HepG2 (cell line): ENCODE results near the gene CEACAM16. TPM values are rescaled to one million over a fixed set of nuclear protein-coding genes. Genes with fewer than 3 reads are reported as not detected.

Experiments used
- ARID5B ChIP-seq: IDR thresholded peaks from 2 replicates; pipeline ENCODE4 v1.4.0; 2020; ENCODE audit warnings: mild to moderate bottlenecking, missing genetic modification reagents
- BCL3 ChIP-seq: sonication (generic); formaldehyde crosslinking; IDR thresholded peaks from 2 replicates; pipeline ENCODE4 v1.5.1; 2020; ENCODE audit warnings: mild to moderate bottlenecking, missing genetic modification reagents, moderate library complexity
- BCL6 ChIP-seq: IDR thresholded peaks from 2 replicates; pipeline ENCODE4 v1.6.1; 2016; ENCODE audit warnings: missing genetic modification reagents, missing compliant biosample characterization
- CHD2 ChIP-seq: IDR thresholded peaks from 2 replicates; pipeline ENCODE4 v1.6.1; 2011; ENCODE audit warnings: low read depth, low read length, improper control_type of control experiment
- HIVEP1 ChIP-seq: sonication (generic); formaldehyde crosslinking; IDR thresholded peaks from 2 replicates; pipeline ENCODE4 v1.4.0; 2020; ENCODE audit warnings: mild to moderate bottlenecking, missing genetic modification reagents
- KAT7 ChIP-seq: IDR thresholded peaks from 2 replicates; pipeline ENCODE4 v1.6.1; 2018; ENCODE audit warnings: borderline replicate concordance, missing compliant biosample characterization
- MTA1 ChIP-seq: sonication (generic); formaldehyde crosslinking; IDR thresholded peaks from 2 replicates; pipeline ENCODE4 v1.4.0; 2020; ENCODE audit warnings: missing genetic modification reagents, mild to moderate bottlenecking, borderline replicate concordance
- NCOA5 ChIP-seq: sonication (generic); formaldehyde crosslinking; IDR thresholded peaks from 2 replicates; pipeline ENCODE4 v1.4.0; 2020; ENCODE audit warnings: missing genetic modification reagents
- NKX3-1 ChIP-seq: sonication (generic); formaldehyde crosslinking; IDR thresholded peaks from 2 replicates; pipeline ENCODE4 v1.5.0; 2020; ENCODE audit warnings: missing genetic modification reagents
- PATZ1 ChIP-seq: sonication (generic); formaldehyde crosslinking; IDR thresholded peaks from 2 replicates; pipeline ENCODE4 v1.4.0; 2020; ENCODE audit warnings: missing genetic modification reagents
- PAXIP1 ChIP-seq: sonication (generic); formaldehyde crosslinking; conservative IDR thresholded peaks from 2 replicates; pipeline ENCODE4 v1.4.0; 2020; ENCODE audit warnings: mild to moderate bottlenecking, missing genetic modification reagents, moderate library complexity
- RARA ChIP-seq: IDR thresholded peaks from 2 replicates; pipeline ENCODE4 v1.6.1; 2016; ENCODE audit warnings: missing genetic modification reagents, missing compliant biosample characterization
- TFAP4 ChIP-seq: sonication (generic); IDR thresholded peaks from 2 replicates; pipeline ENCODE4 v1.6.1; 2016; ENCODE audit warnings: low read depth, borderline replicate concordance
- XRCC5 ChIP-seq: fragments of 200-400 bp; formaldehyde crosslinking; optimal IDR thresholded peaks from 2 replicates; pipeline ENCODE3; 2017; ENCODE audit warnings: mild to moderate bottlenecking, low read length
- ZBTB8A ChIP-seq: sonication (generic); formaldehyde crosslinking; IDR thresholded peaks from 2 replicates; pipeline ENCODE4 v1.4.0; 2020; ENCODE audit warnings: mild to moderate bottlenecking, low read depth, missing genetic modification reagents, borderline replicate concordance
- ZMYM3 ChIP-seq: sonication (generic); formaldehyde crosslinking; IDR thresholded peaks from 2 replicates; pipeline ENCODE4 v1.5.1; 2020; ENCODE audit warnings: mild to moderate bottlenecking, missing genetic modification reagents
- ZNF883 ChIP-seq: sonication (generic); formaldehyde crosslinking; IDR thresholded peaks from 2 replicates; pipeline ENCODE4 v1.5.1; 2020; ENCODE audit warnings: mild to moderate bottlenecking, missing genetic modification reagents; ENCODE audit errors: not compliant biosample characterization
- polyA plus RNA-seq, 8 experiments: library from polyadenylated mRNA; depleted of rRNA in 3 of 8; stranded (reverse) in 7 of 8; unstranded in 1 of 8; fragments of >200 nt; fragmentation: Illumina TruSeq in 4 of 8; extraction: Trizol in 4 of 8; gene quantifications; 2 replicates each; pipeline versions ENCODE4 v1.2.1 to v1.2.3, GENCODE V29; 2011 to 2016; ENCODE audit warnings: low read depth in 4 of 8, missing spikeins in 1 of 8, mixed read lengths in 1 of 8; ENCODE audit not compliant: insufficient read depth in 1 of 8
- total RNA-seq, 5 experiments: library from RNA; depleted of rRNA; stranded (reverse); fragments of >200 nt; fragmentation: Illumina TruSeq; extraction: Trizol; gene quantifications; 2 replicates each; pipeline ENCODE4 v1.2.3, GENCODE V29; 2016; ENCODE audit warnings: low read depth in 1 of 5

The CEACAM16 gene
- total and polyA plus RNA-seq, 2 of the 13 experiments (the other 11 are each of a cell fraction or from before 2014, with no cell fraction given) = not detected

GRCh38 chr19:44752816-44753625 is 54.1 kb downstream of the CEACAM16 start (continued):
- TF ChIP-seq PATZ1 (CRISPR knock-in tag) (peak; percentile 92), CHD2 (no peak), ZMYM3 (CRISPR knock-in tag) (peak; percentile 33; the same call in 1 of the 2 replicates), BCL6 (peak; percentile 41; the same call in 1 of the 2 replicates), ARID5B (CRISPR knock-in tag) (peak; percentile 36; the same call in 1 of the 2 replicates), MTA1 (CRISPR knock-in tag) (peak; percentile 21; the same call in 1 of the 2 replicates), KAT7 (CRISPR knock-in tag) (no peak), TFAP4 (peak; percentile 96), HIVEP1 (CRISPR knock-in tag) (peak; percentile 77), ZBTB8A (CRISPR knock-in tag) (no peak), PAXIP1 (CRISPR knock-in tag) (0 out of 2 replicates have a peak, but pooled peaks have one; percentile 32), XRCC5 (peak; percentile 79), NCOA5 (CRISPR knock-in tag) (no peak), ZNF883 (CRISPR knock-in tag) (no peak), RARA (CRISPR knock-in tag) (peak; percentile 83), NKX3-1 (CRISPR knock-in tag) (no peak), BCL3 (peak; percentile 99)
